GM12878 (cell line): ENCODE data around the gene PLA2G2E. TPM values are rescaled to one million over a fixed set of nuclear protein-coding genes. Genes with fewer than 3 reads are reported as not detected.

Experiments used
- ATAC-seq: fragments of 200-7000 bp; cut with Tn5 transposase; 3 replicates; pipeline ENCODE4 v1.9.1; 2020; ENCODE audit warnings: mild to moderate bottlenecking, moderate library complexity
- BruUV-seq: library from RNA; stranded (reverse); fragments of 400-500 nt; replicated peaks from 2 replicates; lab custom pipeline; 2021; lab: Mats Ljungman, UMichigan
- CTCF ChIA-PET: fragments of 300-600 bp; sonication (Branson Sonifier 250); formaldehyde crosslinking; extraction: SDS; loops from one replicate; lab custom pipeline; 2021; ENCODE audit warnings: inconsistent platforms; lab: Yijun Ruan, JAX
- POLR2A ChIA-PET: fragments of 350-600 bp; formaldehyde crosslinking; extraction: SDS; loops from one replicate; lab custom pipeline; 2021; ENCODE audit warnings: inconsistent platforms; lab: Charles Lee
- RAD21 ChIA-PET: fragments of 300-600 bp; sonication (Branson Sonifier 250); formaldehyde crosslinking; loops from one replicate; lab custom pipeline; 2023; ENCODE audit warnings: antibody characterized with exemption; ENCODE audit not compliant: unreplicated experiment; lab: Charles Lee
- SMC1A ChIA-PET: fragments of 300-600 bp; sonication (Branson Sonifier 250); formaldehyde crosslinking; loops from one replicate; lab custom pipeline; 2023; ENCODE audit not compliant: unreplicated experiment, uncharacterized antibody; lab: Charles Lee
- DNase-seq: peaks from one replicate; pipeline ENCODE4 v3.0.0-alpha.2; 2011; ENCODE audit warnings: low read depth, low spot score
- FAIRE-seq: peaks from 3 replicates; lab custom pipeline; 2011; peaks lifted over from hg19 to GRCh38; lab: Jason Lieb, UNC
- H2AFZ ChIP-seq: 2 replicates; pipeline ENCODE4 v1.6.0; 2011; ENCODE audit warnings: low read depth, low read length, control low read depth; ENCODE audit not compliant: control insufficient read depth
- H3K27ac ChIP-seq: 2 replicates; pipeline ENCODE4 v1.5.1; 2011; ENCODE audit warnings: control low read depth; ENCODE audit not compliant: control insufficient read depth, insufficient read depth
- H3K27me3 ChIP-seq, 2 experiments: replicated peaks in 1 of 2; 2 replicates each; pipeline versions ENCODE4 v1.6.0 to v1.6.1; 2011; ENCODE audit warnings: low read length in 1 of 2; ENCODE audit not compliant: control insufficient read depth in 2 of 2, insufficient read depth in 2 of 2
- H3K36me3 ChIP-seq, 2 experiments: 2 replicates each; pipeline ENCODE4 v1.5.1; 2011; ENCODE audit warnings: low read length in 1 of 2; ENCODE audit not compliant: control insufficient read depth in 2 of 2, insufficient read depth in 2 of 2
- H3K4me1 ChIP-seq: 2 replicates; pipeline ENCODE4 v1.6.1; 2011; ENCODE audit warnings: mild to moderate bottlenecking, low read length, moderate library complexity, mixed read lengths; ENCODE audit not compliant: control insufficient read depth, insufficient read depth
- H3K4me2 ChIP-seq: 2 replicates; pipeline ENCODE4 v1.6.0; 2011; ENCODE audit warnings: control low read depth; ENCODE audit not compliant: control insufficient read depth, insufficient read depth
- H3K4me3 ChIP-seq: fragments of 200-600 bp; sonication (generic); 2 replicates; pipeline ENCODE4 v1.5.1; 2016
- H3K79me2 ChIP-seq: 2 replicates; pipeline ENCODE4 v1.6.0; 2011; ENCODE audit warnings: low read length; ENCODE audit not compliant: control insufficient read depth, insufficient read depth
- H3K9ac ChIP-seq: 2 replicates; pipeline ENCODE4 v1.8.0; 2011; ENCODE audit warnings: low read length, control low read depth, mixed read lengths; ENCODE audit not compliant: control insufficient read depth, insufficient read depth
- H3K9me3 ChIP-seq: replicated peaks from 3 replicates; pipeline ENCODE4 v1.5.1; 2011; ENCODE audit warnings: mild to moderate bottlenecking, low read length; ENCODE audit not compliant: control insufficient read depth, insufficient read depth
- H4K20me1 ChIP-seq: 2 replicates; pipeline ENCODE4 v1.6.0; 2011; ENCODE audit not compliant: control insufficient read depth, insufficient read depth
- IRF4 ChIP-seq: IDR thresholded peaks from 2 replicates; pipeline ENCODE4 v1.6.1; 2011; ENCODE audit warnings: low read depth, low read length
- SUPT20H ChIP-seq: IDR thresholded peaks from 2 replicates; pipeline ENCODE4 v1.6.1; 2011; ENCODE audit warnings: low read depth, mild to moderate bottlenecking, low read length, moderate library complexity, borderline replicate concordance; ENCODE audit not compliant: control insufficient read depth
- WGBS: methylation state at CpG from one replicate; pipeline ENCODE4 v1.1.6; 2016; ENCODE audit warnings: low lambda C conversion rate; ENCODE audit not compliant: insufficient replicate concordance, insufficient coverage; ENCODE audit errors: missing lambda C conversion rate; 5-methylcytosine and 5-hydroxymethylcytosine counted together
- in situ Hi-C: fragments of 300-500 bp; cut with MboI; formaldehyde crosslinking; loops from 9 replicates; pipeline ENCODE4 v1.14.3; 2018; ENCODE audit warnings: mixed read lengths
- intact Hi-C: fragments of 100-400 bp; cut with micrococcal nuclease; formaldehyde crosslinking; loops from one replicate; pipeline ENCODE4 v1.14.2; 2022; ENCODE audit not compliant: unreplicated experiment
- polyA plus RNA-seq, 11 experiments: library from polyadenylated mRNA; depleted of rRNA in 4 of 11; unstranded in 6 of 11; stranded (reverse) in 5 of 11; fragments of >200 nt; fragmentation: Nextera tagmentation in 4 of 11; fragmentation: Illumina TruSeq in 1 of 11; extraction: Ambion mirVana in 4 of 11; extraction: Trizol in 1 of 11; gene quantifications; 1 replicate in 1 of 11; 2 replicates in 10 of 11; pipeline versions ENCODE4 v1.2.1 to v1.2.3, GENCODE V29; 2011 to 2016; ENCODE audit warnings: inconsistent platforms in 2 of 11, missing spikeins in 2 of 11, low read depth in 1 of 11
- total RNA-seq, 4 experiments: library from RNA; depleted of rRNA in 3 of 4; stranded (reverse); fragments of >200 nt in 3 of 4; fragmentation: Illumina TruSeq in 1 of 4; extraction: Trizol in 1 of 4; gene quantifications; 2 replicates each; pipeline versions ENCODE4 v1.2.1 to v1.2.3, GENCODE V29; 2013 to 2021
- TF ChIP-seq, protein P1 (sequence below): fragments of 450-650 bp; formaldehyde crosslinking; IDR thresholded peaks from 2 replicates; pipeline ENCODE4 v1.5.0; 2022; ENCODE audit warnings: mild to moderate bottlenecking, missing genetic modification characterization

Gene PLA2G2E
- total and polyA plus RNA-seq, 10 of the 15 experiments (the other 5 are each of a cell fraction or from before 2014, with no cell fraction given) = not detected

DNA sequence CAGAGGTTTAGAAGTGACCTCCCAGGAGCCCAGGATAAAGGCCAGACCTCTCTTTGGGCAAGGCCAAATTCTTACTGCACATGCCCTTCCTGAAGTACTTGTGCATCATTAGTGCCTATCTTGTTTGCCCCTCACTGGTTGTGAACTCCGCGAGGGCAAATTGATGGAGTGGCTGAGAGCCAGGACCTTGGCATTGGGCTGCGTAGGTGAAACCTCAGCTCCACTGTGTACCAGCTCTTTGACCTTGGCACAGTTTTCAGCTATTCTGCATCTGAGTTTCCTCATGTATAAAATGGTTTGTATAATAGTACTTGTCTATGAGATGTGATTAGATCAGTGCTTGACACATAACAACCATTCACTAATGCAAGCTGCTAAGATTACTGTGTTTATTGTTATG lies 29.7 kb downstream of the PLA2G2E start:
- Histone ChIP-seq H3K4me2 (no peak overlapping the region), H3K27me3 (no peaks in the 10 kb centered on the region), H3K79me2 (no peaks in the 10 kb centered on the region; the same call in 1 of the 2 replicates), H3K9me3 (no peaks in the 10 kb centered on the region), H3K4me3 (no peak overlapping the region), H3K27ac (no peak overlapping the region), H3K36me3 (peaks cover 7 to 8% of the 10 kb centered on the region in 2 experiments; a peak in 3 of 4 replicates), H3K4me1 (no peaks in the 10 kb centered on the region), H4K20me1 (no peaks in the 10 kb centered on the region), H3K9ac (no peak overlapping the region), H2AFZ (no peak overlapping the region)
- BruUV-seq = no TSS peak
- ChIA-PET POLR2A (no interaction called here), CTCF (interaction anchor here (2.0 kb wide), 1 partner anchor 11 kb away, joined by 8 read pairs; the partner anchor contains the start of gene OTUD3), RAD21 (no interaction called here), SMC1A (interaction anchor here (1.6 kb wide), 1 partner anchor 11 kb away, joined by 9 read pairs; the partner anchor contains the start of gene OTUD3)
- in situ Hi-C loops = no loop called here
- ATAC-seq = no peak
- intact Hi-C loops = no loop called here
- FAIRE-seq = no peak
- TF ChIP-seq, protein P1, sequence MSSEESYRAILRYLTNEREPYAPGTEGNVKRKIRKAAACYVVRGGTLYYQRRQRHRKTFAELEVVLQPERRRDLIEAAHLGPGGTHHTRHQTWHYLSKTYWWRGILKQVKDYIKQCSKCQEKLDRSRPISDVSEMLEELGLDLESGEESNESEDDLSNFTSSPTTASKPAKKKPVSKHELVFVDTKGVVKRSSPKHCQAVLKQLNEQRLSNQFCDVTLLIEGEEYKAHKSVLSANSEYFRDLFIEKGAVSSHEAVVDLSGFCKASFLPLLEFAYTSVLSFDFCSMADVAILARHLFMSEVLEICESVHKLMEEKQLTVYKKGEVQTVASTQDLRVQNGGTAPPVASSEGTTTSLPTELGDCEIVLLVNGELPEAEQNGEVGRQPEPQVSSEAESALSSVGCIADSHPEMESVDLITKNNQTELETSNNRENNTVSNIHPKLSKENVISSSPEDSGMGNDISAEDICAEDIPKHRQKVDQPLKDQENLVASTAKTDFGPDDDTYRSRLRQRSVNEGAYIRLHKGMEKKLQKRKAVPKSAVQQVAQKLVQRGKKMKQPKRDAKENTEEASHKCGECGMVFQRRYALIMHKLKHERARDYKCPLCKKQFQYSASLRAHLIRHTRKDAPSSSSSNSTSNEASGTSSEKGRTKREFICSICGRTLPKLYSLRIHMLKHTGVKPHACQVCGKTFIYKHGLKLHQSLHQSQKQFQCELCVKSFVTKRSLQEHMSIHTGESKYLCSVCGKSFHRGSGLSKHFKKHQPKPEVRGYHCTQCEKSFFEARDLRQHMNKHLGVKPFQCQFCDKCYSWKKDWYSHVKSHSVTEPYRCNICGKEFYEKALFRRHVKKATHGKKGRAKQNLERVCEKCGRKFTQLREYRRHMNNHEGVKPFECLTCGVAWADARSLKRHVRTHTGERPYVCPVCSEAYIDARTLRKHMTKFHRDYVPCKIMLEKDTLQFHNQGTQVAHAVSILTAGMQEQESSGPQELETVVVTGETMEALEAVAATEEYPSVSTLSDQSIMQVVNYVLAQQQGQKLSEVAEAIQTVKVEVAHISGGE (CRISPR knock-in tag) = no peak
- TF ChIP-seq IRF4 (no peak), SUPT20H (no peak)
- WGBS = 96% methylated on average over 3 of the region's 3 CpGs
- DNase-seq = no peak
